Smooth muscle cell (in vitro differentiated cells): ENCODE data around the gene MYOM1. TPM values are rescaled to one million over a fixed set of nuclear protein-coding genes. Genes with fewer than 3 reads are reported as not detected.

Experiments
- DNase-seq: peaks from one replicate; lab custom pipeline; 2025; ENCODE audit not compliant: unreplicated experiment; lab: John Stamatoyannopoulos, UW
- H2AFZ ChIP-seq: fragments of 200-600 bp; sonication (generic); 2 replicates; pipeline ENCODE4 v1.6.0; 2016; ENCODE audit warnings: antibody characterized with exemption, low read depth, mild to moderate bottlenecking
- H3F3A ChIP-seq: fragments of 200-600 bp; sonication (generic); 2 replicates; pipeline ENCODE4 v1.6.0; 2017; ENCODE audit warnings: antibody characterized with exemption, low read depth
- H3K27ac ChIP-seq: fragments of 200-600 bp; sonication (generic); 2 replicates; pipeline ENCODE4 v1.5.1; 2016; ENCODE audit warnings: low read depth, mild to moderate bottlenecking
- H3K27me3 ChIP-seq: fragments of 200-600 bp; sonication (generic); 2 replicates; pipeline ENCODE4 v1.6.1; 2016; ENCODE audit warnings: low read depth, mild to moderate bottlenecking
- H3K36me3 ChIP-seq: fragments of 200-600 bp; sonication (generic); 2 replicates; pipeline ENCODE4 v1.5.1; 2016; ENCODE audit warnings: low read depth
- H3K4me1 ChIP-seq: fragments of 200-600 bp; sonication (generic); 2 replicates; pipeline ENCODE4 v1.5.1; 2016; ENCODE audit warnings: low read depth
- H3K4me2 ChIP-seq: fragments of 200-600 bp; sonication (generic); 2 replicates; pipeline ENCODE4 v1.6.0; 2016; ENCODE audit warnings: mild to moderate bottlenecking
- H3K4me3 ChIP-seq: fragments of 200-600 bp; sonication (generic); 2 replicates; pipeline ENCODE4 v1.5.1; 2016; ENCODE audit warnings: mild to moderate bottlenecking
- H3K79me2 ChIP-seq: fragments of 200-600 bp; sonication (generic); 2 replicates; pipeline ENCODE4 v1.6.0; 2016; ENCODE audit warnings: low read depth, mild to moderate bottlenecking
- H3K9ac ChIP-seq: fragments of 200-600 bp; sonication (generic); 2 replicates; pipeline ENCODE4 v1.6.0; 2016; ENCODE audit warnings: low read depth
- H3K9me3 ChIP-seq: fragments of 200-600 bp; sonication (generic); replicated peaks from 2 replicates; pipeline ENCODE4 v1.5.1; 2016; ENCODE audit warnings: low read depth
- H4K20me1 ChIP-seq: fragments of 200-600 bp; sonication (generic); 2 replicates; pipeline ENCODE4 v1.6.0; 2016; ENCODE audit warnings: low read depth
- WGBS: methylation state at CpG from one replicate; pipeline ENCODE4 v1.1.7; 2016; ENCODE audit warnings: low lambda C conversion rate; 5-methylcytosine and 5-hydroxymethylcytosine counted together
- polyA plus RNA-seq: library from polyadenylated mRNA; unstranded; fragments of >200 nt; fragmentation: Nextera tagmentation; extraction: Ambion mirVana; gene quantifications from 2 replicates; pipeline ENCODE4 v1.2.1, GENCODE V29; 2016
- total RNA-seq: library from RNA; depleted of rRNA; stranded (reverse); fragments of >200 nt; gene quantifications from 2 replicates; pipeline ENCODE4 v1.2.3, GENCODE V29; 2014
- TF ChIP-seq, protein P1 (sequence below): fragments of 200-600 bp; sonication (generic); IDR thresholded peaks from 2 replicates; pipeline ENCODE4 v1.5.1; 2017; ENCODE audit warnings: borderline replicate concordance, mild to moderate bottlenecking, antibody characterized with exemption; ENCODE audit not compliant: insufficient read depth, poor library complexity, severe bottlenecking

The MYOM1 gene
- total and polyA plus RNA-seq, 2 experiments from 2014 or later = 0.40 to 0.87 TPM

DNA sequence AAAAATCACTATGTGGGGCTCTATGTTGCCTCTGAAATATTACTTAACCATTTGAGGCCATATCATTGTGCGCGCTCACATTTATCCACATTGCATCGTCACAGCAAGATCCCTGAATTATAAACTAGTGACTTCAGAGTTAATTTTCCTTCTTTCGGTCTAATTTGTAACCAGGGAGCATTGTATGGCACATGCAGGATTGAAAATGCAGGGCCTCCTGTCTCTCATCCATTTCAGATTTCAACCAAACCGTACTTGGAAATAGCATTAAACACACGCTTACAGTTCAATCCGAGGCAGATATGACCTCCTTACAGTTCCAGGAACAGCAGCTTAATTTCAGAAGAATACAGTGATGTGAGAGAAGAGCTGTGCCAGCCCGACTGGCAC is 532 bp downstream of the MYOM1 start:
- DNase-seq = no peak
- 79% methylated on average over 8 of the region's 8 CpGs for WGBS
- no peak overlapping the region for H3K4me3 ChIP-seq
- no peak overlapping the region for H3K9ac ChIP-seq
- peak overlapping the region; percentile 7 for H3K27ac ChIP-seq
- TF ChIP-seq, protein P1, sequence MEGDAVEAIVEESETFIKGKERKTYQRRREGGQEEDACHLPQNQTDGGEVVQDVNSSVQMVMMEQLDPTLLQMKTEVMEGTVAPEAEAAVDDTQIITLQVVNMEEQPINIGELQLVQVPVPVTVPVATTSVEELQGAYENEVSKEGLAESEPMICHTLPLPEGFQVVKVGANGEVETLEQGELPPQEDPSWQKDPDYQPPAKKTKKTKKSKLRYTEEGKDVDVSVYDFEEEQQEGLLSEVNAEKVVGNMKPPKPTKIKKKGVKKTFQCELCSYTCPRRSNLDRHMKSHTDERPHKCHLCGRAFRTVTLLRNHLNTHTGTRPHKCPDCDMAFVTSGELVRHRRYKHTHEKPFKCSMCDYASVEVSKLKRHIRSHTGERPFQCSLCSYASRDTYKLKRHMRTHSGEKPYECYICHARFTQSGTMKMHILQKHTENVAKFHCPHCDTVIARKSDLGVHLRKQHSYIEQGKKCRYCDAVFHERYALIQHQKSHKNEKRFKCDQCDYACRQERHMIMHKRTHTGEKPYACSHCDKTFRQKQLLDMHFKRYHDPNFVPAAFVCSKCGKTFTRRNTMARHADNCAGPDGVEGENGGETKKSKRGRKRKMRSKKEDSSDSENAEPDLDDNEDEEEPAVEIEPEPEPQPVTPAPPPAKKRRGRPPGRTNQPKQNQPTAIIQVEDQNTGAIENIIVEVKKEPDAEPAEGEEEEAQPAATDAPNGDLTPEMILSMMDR = no peak
- peak overlapping the region; percentile 48 for H3K4me2 ChIP-seq
- H3K9me3 ChIP-seq = no peaks in the 10 kb centered on the region
- peak overlapping the region; percentile 50 for H2AFZ ChIP-seq
- no peaks in the 10 kb centered on the region for H3K27me3 ChIP-seq
- H3K4me1 ChIP-seq = no peaks in the 10 kb centered on the region
- no peaks in the 10 kb centered on the region for H4K20me1 ChIP-seq
- no peaks in the 10 kb centered on the region for H3F3A ChIP-seq
- no peaks in the 10 kb centered on the region for H3K79me2 ChIP-seq
- H3K36me3 ChIP-seq = no peaks in the 10 kb centered on the region

DNA sequence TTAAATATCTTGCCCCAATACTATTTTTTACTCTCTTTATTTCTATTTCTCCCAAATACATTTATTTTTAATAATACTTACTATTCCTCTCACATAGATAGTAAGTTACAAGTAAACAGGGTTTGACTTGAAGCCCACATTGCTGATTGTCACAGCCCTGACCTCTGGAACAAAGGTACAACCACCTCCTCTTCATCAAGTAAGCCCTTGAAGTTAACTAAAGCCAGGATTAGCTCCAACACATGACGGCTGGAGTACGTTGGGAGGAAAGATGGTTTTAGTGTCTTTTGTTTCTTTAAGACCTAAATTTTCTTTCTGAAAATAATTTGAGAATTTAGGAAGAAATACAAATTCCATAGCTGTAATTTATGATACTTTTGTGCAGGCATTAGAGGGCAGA is 949 bp downstream of the MYOM1 start:
- TF ChIP-seq, protein P1 = no peak
- Histone ChIP-seq H3K27ac (no peak overlapping the region), H2AFZ (no peak overlapping the region), H3K9ac (no peak overlapping the region), H3K4me3 (no peak overlapping the region), H3K4me1 (no peaks in the 10 kb centered on the region), H3F3A (no peaks in the 10 kb centered on the region), H3K4me2 (peak overlapping the region; percentile 48), H3K27me3 (no peaks in the 10 kb centered on the region), H3K79me2 (no peaks in the 10 kb centered on the region), H3K9me3 (no peaks in the 10 kb centered on the region), H3K36me3 (no peaks in the 10 kb centered on the region), H4K20me1 (no peaks in the 10 kb centered on the region)
- 61% methylated on average over 2 of the region's 2 CpGs for WGBS
- no peak for DNase-seq

DNA sequence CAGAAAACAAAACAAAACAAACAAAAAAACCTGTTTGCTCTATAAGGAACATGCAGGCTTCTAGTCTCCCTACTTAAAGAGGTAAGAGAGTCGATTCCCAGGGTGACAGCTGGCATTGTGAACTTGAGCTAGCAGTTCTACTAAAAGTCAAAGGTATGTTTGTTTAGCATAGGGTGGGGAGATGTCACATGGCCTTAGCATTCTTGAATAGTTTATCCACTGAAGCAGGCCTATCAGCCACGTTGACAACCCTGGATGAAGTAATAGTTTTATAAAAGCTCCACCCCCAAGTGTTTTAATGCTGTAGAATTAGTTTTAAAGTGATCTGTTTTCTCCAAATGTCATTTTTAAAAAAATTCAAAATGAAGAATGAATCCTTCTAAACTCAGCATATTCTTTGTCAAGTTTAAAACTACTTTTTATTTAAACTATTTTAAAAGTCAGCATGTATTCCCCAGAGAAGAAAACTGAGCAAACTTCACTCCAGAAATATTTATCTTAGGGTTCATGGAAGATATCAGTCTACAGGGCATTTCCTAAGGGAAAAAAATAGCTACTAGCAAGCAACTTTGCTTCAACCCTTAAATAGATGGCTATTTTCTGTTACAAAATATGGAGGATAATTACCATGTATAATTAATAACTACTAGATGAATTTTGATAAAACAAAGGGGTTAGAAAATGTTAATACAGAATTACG is 1.7 kb downstream of the MYOM1 start:
- TF ChIP-seq, protein P1 = no peak
- no peaks in the 10 kb centered on the region for H3K27me3 ChIP-seq
- peak overlapping the region; percentile 17 for H3K27ac ChIP-seq
- no peaks in the 10 kb centered on the region for H4K20me1 ChIP-seq
- peak overlapping the region; percentile 5 for H3K4me3 ChIP-seq
- H3K4me1 ChIP-seq = no peaks in the 10 kb centered on the region
- no peaks in the 10 kb centered on the region for H3F3A ChIP-seq
- no peak overlapping the region for H3K9ac ChIP-seq
- no peaks in the 10 kb centered on the region for H3K79me2 ChIP-seq
- 65% methylated on average over 3 of the region's 3 CpGs for WGBS
- no peaks in the 10 kb centered on the region for H3K9me3 ChIP-seq
- H3K4me2 ChIP-seq = peak overlapping the region; percentile 10
- H2AFZ ChIP-seq = peak overlapping the region; percentile 45
- no peaks in the 10 kb centered on the region for H3K36me3 ChIP-seq
- no peak for DNase-seq

DNA sequence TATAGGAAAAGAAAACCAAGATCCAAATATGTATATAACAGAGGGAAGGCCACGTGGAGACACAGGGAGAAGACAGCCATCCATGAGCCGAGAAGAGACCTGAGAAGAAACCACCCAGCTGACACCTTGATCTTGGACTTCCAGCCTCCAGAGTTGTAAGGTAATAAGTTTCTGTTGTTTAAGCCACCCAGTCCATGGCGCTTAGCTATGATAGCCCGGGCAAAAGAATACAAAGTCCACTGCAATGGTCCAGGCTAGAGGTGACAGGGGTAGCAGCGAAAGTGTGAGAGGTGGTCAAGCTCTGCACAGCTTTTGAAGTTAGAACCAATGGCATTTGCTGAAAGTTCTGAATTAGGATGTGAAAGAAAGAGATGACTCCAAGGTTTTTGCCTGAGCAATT is 2.8 kb downstream of the MYOM1 start:
- Histone ChIP-seq H3K36me3 (no peaks in the 10 kb centered on the region), H2AFZ (no peak overlapping the region), H3K9ac (no peak overlapping the region), H3K4me1 (peaks cover 2% of the 10 kb centered on the region), H3K27ac (no peak overlapping the region), H3K4me3 (no peak overlapping the region), H4K20me1 (no peaks in the 10 kb centered on the region), H3K27me3 (no peaks in the 10 kb centered on the region), H3K4me2 (no peak overlapping the region), H3K9me3 (no peaks in the 10 kb centered on the region), H3F3A (no peaks in the 10 kb centered on the region), H3K79me2 (no peaks in the 10 kb centered on the region)
- TF ChIP-seq, protein P1 = no peak
- no peak for DNase-seq
- 94% methylated on average over 5 of the region's 5 CpGs for WGBS
